ENCODE measurements around the gene DNMBP.

The DNMBP gene

GRCh38 chr10:99926925-99927720 lies 82.6 kb downstream of the DNMBP start:
- H3K27ac ChIP-seq (ENCODE audit: low read length), result no peak overlapping the region
- H3K27me3 ChIP-seq (ENCODE audit: control insufficient read depth, insufficient read depth, low read length), result no peaks in the 10 kb centered on the region
- no peak for DNase-seq (ENCODE audit: low read depth, low spot score)
- no peaks in the 10 kb centered on the region for H3K9me3 ChIP-seq (ENCODE audit: control insufficient read depth, insufficient read depth, low read length)
- H3K4me1 ChIP-seq (ENCODE audit: control insufficient read depth, insufficient read depth, low read length), result peaks cover 5% of the 10 kb centered on the region; the same call in 1 of the 2 replicates
- H3K36me3 ChIP-seq (ENCODE audit: control insufficient read depth, insufficient read depth, low read length), result no peaks in the 10 kb centered on the region
- no peak overlapping the region for H3K4me3 ChIP-seq (ENCODE audit: low read length)
- no CpG with 5 or more reads among the region's 9 CpGs for WGBS (ENCODE audit: insufficient coverage, insufficient read length)

- Histone ChIP-seq H3K27ac (ENCODE audit: low read length) (no peak overlapping the region), H3K4me3 (ENCODE audit: low read length) (no peak overlapping the region), H3K27me3 (ENCODE audit: control insufficient read depth, insufficient read depth, low read length) (no peaks in the 10 kb centered on the region), H3K4me1 (ENCODE audit: control insufficient read depth, insufficient read depth, low read length) (no peaks in the 10 kb centered on the region), H3K9me3 (ENCODE audit: control insufficient read depth, insufficient read depth, low read length) (no peaks in the 10 kb centered on the region), H3K36me3 (ENCODE audit: control insufficient read depth, insufficient read depth, low read length) (no peaks in the 10 kb centered on the region)
- whole genome bisulfite sequencing (ENCODE audit: insufficient coverage, insufficient read length), result no CpG with 5 or more reads among the region's 3 CpGs
- DNase-seq (ENCODE audit: low read depth, low spot score), result no peak
Measured at GRCh38 chr10:99924451-99925255, 85.1 kb downstream of the DNMBP start.

- Histone ChIP-seq H3K9me3 (ENCODE audit: control insufficient read depth, insufficient read depth, low read length) (no peaks in the 10 kb centered on the region), H3K27me3 (ENCODE audit: control insufficient read depth, insufficient read depth, low read length) (no peaks in the 10 kb centered on the region), H3K4me3 (ENCODE audit: low read length) (no peak overlapping the region), H3K4me1 (ENCODE audit: control insufficient read depth, insufficient read depth, low read length) (no peaks in the 10 kb centered on the region), H3K27ac (ENCODE audit: low read length) (no peak overlapping the region), H3K36me3 (ENCODE audit: control insufficient read depth, insufficient read depth, low read length) (no peaks in the 10 kb centered on the region)
- DNase-seq (ENCODE audit: low read depth, low spot score), result no peak
- no CpG with 5 or more reads among the region's 2 CpGs for WGBS (ENCODE audit: insufficient coverage, insufficient read length)
Measured at GRCh38 chr10:99921948-99922347, 87.8 kb downstream of the DNMBP start.

- no peak overlapping the region for H3K27ac ChIP-seq (ENCODE audit: low read length)
- no peak overlapping the region for H3K4me3 ChIP-seq (ENCODE audit: low read length)
- no peak for DNase-seq (ENCODE audit: low read depth, low spot score)
- no peaks in the 10 kb centered on the region for H3K27me3 ChIP-seq (ENCODE audit: control insufficient read depth, insufficient read depth, low read length)
- no peaks in the 10 kb centered on the region for H3K36me3 ChIP-seq (ENCODE audit: control insufficient read depth, insufficient read depth, low read length)
- no peaks in the 10 kb centered on the region for H3K9me3 ChIP-seq (ENCODE audit: control insufficient read depth, insufficient read depth, low read length)
- no peaks in the 10 kb centered on the region for H3K4me1 ChIP-seq (ENCODE audit: control insufficient read depth, insufficient read depth, low read length)
- no CpG with 5 or more reads among the region's 4 CpGs for WGBS (ENCODE audit: insufficient coverage, insufficient read length)
Measured at GRCh38 chr10:99920901-99921300, 88.8 kb downstream of the DNMBP start.

GRCh38 chr10:99920486-99920885 lies 89.3 kb downstream of the DNMBP start:
- no peak overlapping the region for H3K4me3 ChIP-seq (ENCODE audit: low read length)
- H3K27ac ChIP-seq (ENCODE audit: low read length), result no peak overlapping the region
- no peaks in the 10 kb centered on the region for H3K27me3 ChIP-seq (ENCODE audit: control insufficient read depth, insufficient read depth, low read length)
- DNase-seq (ENCODE audit: low read depth, low spot score), result no peak
- H3K4me1 ChIP-seq (ENCODE audit: control insufficient read depth, insufficient read depth, low read length), result no peaks in the 10 kb centered on the region
- no CpG with 5 or more reads among the region's 5 CpGs for WGBS (ENCODE audit: insufficient coverage, insufficient read length)
- no peaks in the 10 kb centered on the region for H3K9me3 ChIP-seq (ENCODE audit: control insufficient read depth, insufficient read depth, low read length)
- H3K36me3 ChIP-seq (ENCODE audit: control insufficient read depth, insufficient read depth, low read length), result no peaks in the 10 kb centered on the region

GRCh38 chr10:99917963-99918825 lies 91.6 kb downstream of the DNMBP start:
- Histone ChIP-seq H3K4me1 (ENCODE audit: control insufficient read depth, insufficient read depth, low read length) (peaks cover 3% of the 10 kb centered on the region; the same call in 1 of the 2 replicates), H3K27me3 (ENCODE audit: control insufficient read depth, insufficient read depth, low read length) (no peaks in the 10 kb centered on the region), H3K9me3 (ENCODE audit: control insufficient read depth, insufficient read depth, low read length) (no peaks in the 10 kb centered on the region), H3K36me3 (ENCODE audit: control insufficient read depth, insufficient read depth, low read length) (no peaks in the 10 kb centered on the region), H3K4me3 (ENCODE audit: low read length) (peak overlapping the region; percentile 21; the same call in 1 of the 2 replicates), H3K27ac (ENCODE audit: low read length) (peak overlapping the region; percentile 46)
- peak; percentile 66 for DNase-seq (ENCODE audit: low read depth, low spot score)
- WGBS (ENCODE audit: insufficient coverage, insufficient read length), result no CpG with 5 or more reads among the region's 10 CpGs

GRCh38 chr10:99916776-99917175 lies 93.0 kb downstream of the DNMBP start:
- no peak for DNase-seq (ENCODE audit: low read depth, low spot score)
- Histone ChIP-seq H3K27me3 (ENCODE audit: control insufficient read depth, insufficient read depth, low read length) (no peaks in the 10 kb centered on the region), H3K4me3 (ENCODE audit: low read length) (no peak overlapping the region), H3K4me1 (ENCODE audit: control insufficient read depth, insufficient read depth, low read length) (peaks cover 3% of the 10 kb centered on the region; the same call in 1 of the 2 replicates), H3K36me3 (ENCODE audit: control insufficient read depth, insufficient read depth, low read length) (no peaks in the 10 kb centered on the region), H3K27ac (ENCODE audit: low read length) (no peak overlapping the region), H3K9me3 (ENCODE audit: control insufficient read depth, insufficient read depth, low read length) (no peaks in the 10 kb centered on the region)
- WGBS (ENCODE audit: insufficient coverage, insufficient read length), result no CpG with 5 or more reads among the region's 5 CpGs

GRCh38 chr10:99915414-99915813 lies 94.3 kb downstream of the DNMBP start:
- H3K4me1 ChIP-seq (ENCODE audit: control insufficient read depth, insufficient read depth, low read length), result peaks cover 3% of the 10 kb centered on the region; the same call in 1 of the 2 replicates
- WGBS (ENCODE audit: insufficient coverage, insufficient read length), result no CpG with 5 or more reads among the region's 6 CpGs

GRCh38 chr10:99914236-99914635 lies 95.5 kb downstream of the DNMBP start:
- Histone ChIP-seq H3K4me1 (ENCODE audit: control insufficient read depth, insufficient read depth, low read length) (peaks cover 3% of the 10 kb centered on the region; the same call in 1 of the 2 replicates), H3K4me3 (ENCODE audit: low read length) (no peak overlapping the region), H3K27ac (ENCODE audit: low read length) (peak overlapping the region; percentile 49), H3K27me3 (ENCODE audit: control insufficient read depth, insufficient read depth, low read length) (no peaks in the 10 kb centered on the region), H3K36me3 (ENCODE audit: control insufficient read depth, insufficient read depth, low read length) (no peaks in the 10 kb centered on the region), H3K9me3 (ENCODE audit: control insufficient read depth, insufficient read depth, low read length) (no peaks in the 10 kb centered on the region)
- no CpG with 5 or more reads among the region's 3 CpGs for WGBS (ENCODE audit: insufficient coverage, insufficient read length)
- DNase-seq (ENCODE audit: low read depth, low spot score), result no peak

More at GRCh38 chr10:99915414-99915813, 94.3 kb downstream of the DNMBP start:
- Histone ChIP-seq H3K4me3 (ENCODE audit: low read length) (no peak overlapping the region), H3K9me3 (ENCODE audit: control insufficient read depth, insufficient read depth, low read length) (no peaks in the 10 kb centered on the region), H3K36me3 (ENCODE audit: control insufficient read depth, insufficient read depth, low read length) (no peaks in the 10 kb centered on the region), H3K27ac (ENCODE audit: low read length) (no peak overlapping the region), H3K27me3 (ENCODE audit: control insufficient read depth, insufficient read depth, low read length) (no peaks in the 10 kb centered on the region)
- no peak for DNase-seq (ENCODE audit: low read depth, low spot score)

GRCh38 chr10:99913831-99914235 lies 95.9 kb downstream of the DNMBP start:
- Histone ChIP-seq H3K9me3 (ENCODE audit: control insufficient read depth, insufficient read depth, low read length) (no peaks in the 10 kb centered on the region), H3K4me1 (ENCODE audit: control insufficient read depth, insufficient read depth, low read length) (peaks cover 3% of the 10 kb centered on the region; the same call in 1 of the 2 replicates), H3K4me3 (ENCODE audit: low read length) (peak overlapping the region; percentile 83), H3K27ac (ENCODE audit: low read length) (no peak overlapping the region), H3K36me3 (ENCODE audit: control insufficient read depth, insufficient read depth, low read length) (peaks cover 4% of the 10 kb centered on the region; the same call in 1 of the 2 replicates), H3K27me3 (ENCODE audit: control insufficient read depth, insufficient read depth, low read length) (no peaks in the 10 kb centered on the region)
- no CpG with 5 or more reads among the region's 9 CpGs for WGBS (ENCODE audit: insufficient coverage, insufficient read length)
- DNase-seq (ENCODE audit: low read depth, low spot score), result peak; percentile 97
